Ascending aorta (tissue), 2 donors: ENCODE data around the gene ITGB4. TPM values are rescaled to one million over a fixed set of nuclear protein-coding genes. Genes with fewer than 3 reads are reported as not detected.

Source experiments
- DNase-seq, 2 donors: peaks; one replicate each; pipeline ENCODE4 v3.0.0-alpha.2; 2019; ENCODE audit warnings: low spot score in 2 of 2
- H3K27ac ChIP-seq, 2 donors: fragments of 200-600 bp; sonication (generic); one replicate each; pipeline ENCODE4 v1.5.1; 2016 to 2017; ENCODE audit warnings: mild to moderate bottlenecking in 1 of 2
- H3K27me3 ChIP-seq: fragments of 200-600 bp; sonication (generic); one replicate; pipeline ENCODE4 v1.5.1; 2017
- H3K36me3 ChIP-seq, 2 donors: fragments of 200-600 bp; sonication (generic); one replicate each; pipeline ENCODE4 v1.5.1; 2016
- H3K4me1 ChIP-seq, 2 donors: fragments of 200-600 bp; sonication (generic); one replicate each; pipeline ENCODE4 v1.5.1; 2016 to 2017; ENCODE audit warnings: mild to moderate bottlenecking in 1 of 2
- H3K4me3 ChIP-seq, 2 donors: fragments of 200-600 bp; sonication (generic); one replicate each; pipeline ENCODE4 v1.5.1; 2016 to 2017; ENCODE audit warnings: mild to moderate bottlenecking in 1 of 2
- H3K9me3 ChIP-seq, 2 donors: fragments of 200-600 bp; sonication (generic); one replicate each; pipeline ENCODE4 v1.5.1; 2016
- CTCF ChIP-seq, 3 experiments: fragments of 200-600 bp in 2 of 3; fragments of 450-650 bp in 1 of 3; sonication (generic) in 2 of 3; IDR thresholded peaks; one replicate each; pipeline ENCODE4 v1.5.1; 2016 to 2019; ENCODE audit warnings: antibody characterized with exemption in 3 of 3, mild to moderate bottlenecking in 1 of 3, moderate library complexity in 1 of 3
- intact Hi-C: fragments of 100-400 bp; cut with DNase I; formaldehyde crosslinking; loops from one replicate; pipeline ENCODE4 v1.15.1; 2023
- total RNA-seq: library from RNA; depleted of rRNA; stranded (reverse); fragments of >200 nt; gene quantifications from one replicate; pipeline ENCODE4 v1.1.0, GENCODE V29; 2016

The ITGB4 gene
- total RNA-seq, 1 donor from 2014 or later = 152 TPM

GRCh38 chr17:75785016-75785890, 64.0 kb downstream of the ITGB4 start:
- intact Hi-C loops = loop anchor here (1.0 to 2.0 kb wide), 4 partner anchors 42 to 112 kb away; partner anchors contain the start of genes TRIM47, TRIM65 and WBP2
- Histone ChIP-seq H3K36me3 (no peaks in the 10 kb centered on the region), H3K4me1 (peaks cover 4 to 33% of the 10 kb centered on the region in 2 donors), H3K4me3 (peak overlapping the region; percentile 72 to 73), H3K27me3 (no peaks in the 10 kb centered on the region), H3K27ac (peak overlapping the region; percentile 99), H3K9me3 (no peaks in the 10 kb centered on the region)
- TF ChIP-seq CTCF (IDR thresholded peaks at IDR 0.05) = no peak
- peak; percentile 65 to 94 for DNase-seq

- Histone ChIP-seq H3K36me3 (peaks cover 0 to 3% of the 10 kb centered on the region in 2 donors), H3K4me1 (peaks cover 0 to 15% of the 10 kb centered on the region in 2 donors), H3K27me3 (no peaks in the 10 kb centered on the region), H3K9me3 (no peaks in the 10 kb centered on the region), H3K27ac (no peak overlapping the region), H3K4me3 (no peak overlapping the region)
- no peak for DNase-seq
- intact Hi-C loops = no loop called here
- TF ChIP-seq CTCF (IDR thresholded peaks at IDR 0.05) = no peak
These were observed 70.0 kb downstream of the ITGB4 start for GRCh38 chr17:75791254-75791653.

GRCh38 chr17:75793460-75793859, 72.2 kb downstream of the ITGB4 start:
- no peak for DNase-seq
- TF ChIP-seq CTCF (IDR thresholded peaks at IDR 0.05) = no peak
- H3K9me3 ChIP-seq = no peaks in the 10 kb centered on the region
- peaks cover 0 to 2% of the 10 kb centered on the region in 2 donors for H3K4me1 ChIP-seq
- no peaks in the 10 kb centered on the region for H3K27me3 ChIP-seq
- H3K4me3 ChIP-seq = no peak overlapping the region
- peaks cover 7 to 15% of the 10 kb centered on the region in 2 donors for H3K36me3 ChIP-seq
- no peak overlapping the region for H3K27ac ChIP-seq
- intact Hi-C loops = no loop called here

GRCh38 chr17:75795820-75796607, 74.8 kb downstream of the ITGB4 start:
- intact Hi-C loops = no loop called here
- no peaks in the 10 kb centered on the region for H3K9me3 ChIP-seq
- no peak overlapping the region for H3K4me3 ChIP-seq
- TF ChIP-seq CTCF (IDR thresholded peaks at IDR 0.05) = no peak
- no peaks in the 10 kb centered on the region for H3K4me1 ChIP-seq
- H3K27ac ChIP-seq = no peak overlapping the region
- peaks cover 21 to 33% of the 10 kb centered on the region in 2 donors for H3K36me3 ChIP-seq
- no peaks in the 10 kb centered on the region for H3K27me3 ChIP-seq
- DNase-seq = no peak

- no peaks in the 10 kb centered on the region for H3K27me3 ChIP-seq
- H3K27ac ChIP-seq = no peak overlapping the region
- no peak for DNase-seq
- intact Hi-C loops = no loop called here
- no peak for TF ChIP-seq CTCF (IDR thresholded peaks at IDR 0.05)
- no peaks in the 10 kb centered on the region for H3K9me3 ChIP-seq
- H3K4me1 ChIP-seq = no peaks in the 10 kb centered on the region
- H3K36me3 ChIP-seq = peaks cover 21 to 39% of the 10 kb centered on the region in 2 donors
- H3K4me3 ChIP-seq = no peak overlapping the region
These were observed 78.1 kb downstream of the ITGB4 start for GRCh38 chr17:75799402-75799801.
